ENCODE results near the gene OSBPL3.
"Not testable (repeated sequence)": the region's sequence is repeated elsewhere in the genome, so short reads cannot be mapped to it uniquely, and the experiment has no call there.

Gene OSBPL3

GRCh38 chr7:24812305-24812945, 167.6 kb downstream of the OSBPL3 start:
- in situ Hi-C loops (cut with MboI; ENCODE audit: low sequenced_read_pairs): no loop called here

- in situ Hi-C loops (cut with MboI; ENCODE audit: low sequenced_read_pairs): loop anchor here (10.0 kb wide), 1 partner anchor 266 kb away; no protein-coding TSS in a partner anchor
Measured at GRCh38 chr7:24808518-24808917, 171.5 kb downstream of the OSBPL3 start.

- in situ Hi-C loops (cut with MboI; ENCODE audit: low sequenced_read_pairs): loop anchor here (10.0 kb wide), 1 partner anchor 273 kb away; no protein-coding TSS in a partner anchor
Measured at GRCh38 chr7:24802300-24802699, 177.7 kb downstream of the OSBPL3 start.

GRCh38 chr7:24801883-24802282, 178.1 kb downstream of the OSBPL3 start:
- in situ Hi-C loops (cut with MboI; ENCODE audit: low sequenced_read_pairs): loop anchor here (10.0 kb wide), 1 partner anchor 273 kb away; no protein-coding TSS in a partner anchor

- in situ Hi-C loops (cut with MboI; ENCODE audit: low sequenced_read_pairs): loop anchor here (10.0 kb wide), 1 partner anchor 274 kb away; no protein-coding TSS in a partner anchor
Measured at GRCh38 chr7:24800667-24801066, 179.3 kb downstream of the OSBPL3 start.

- in situ Hi-C loops (cut with MboI; ENCODE audit: low sequenced_read_pairs): loop anchor here (10.0 kb wide), 1 partner anchor 275 kb away; no protein-coding TSS in a partner anchor
Measured at GRCh38 chr7:24800073-24800472, 179.9 kb downstream of the OSBPL3 start.

GRCh38 chr7:24799506-24799905, 180.5 kb downstream of the OSBPL3 start:
- in situ Hi-C loops (cut with MboI; ENCODE audit: low sequenced_read_pairs): no loop called here

- in situ Hi-C loops (cut with MboI; ENCODE audit: low sequenced_read_pairs): no loop called here
Measured at GRCh38 chr7:24798261-24798660, 181.7 kb downstream of the OSBPL3 start.

- in situ Hi-C loops (cut with MboI; ENCODE audit: low sequenced_read_pairs): no loop called here
Measured at GRCh38 chr7:24797270-24797669, 182.7 kb downstream of the OSBPL3 start.

- in situ Hi-C loops (cut with MboI; ENCODE audit: low sequenced_read_pairs): no loop called here
Measured at GRCh38 chr7:24795407-24795767, 184.6 kb downstream of the OSBPL3 start.

GRCh38 chr7:24794751-24795406, 185.1 kb downstream of the OSBPL3 start:
- in situ Hi-C loops (cut with MboI; ENCODE audit: low sequenced_read_pairs): not testable (repeated sequence)

GRCh38 chr7:24793982-24794648, 185.9 kb downstream of the OSBPL3 start:
- in situ Hi-C loops (cut with MboI; ENCODE audit: low sequenced_read_pairs): no loop called here

- in situ Hi-C loops (cut with MboI; ENCODE audit: low sequenced_read_pairs): no loop called here
Measured at GRCh38 chr7:24788961-24789576, 190.9 kb downstream of the OSBPL3 start.

- in situ Hi-C loops (cut with MboI; ENCODE audit: low sequenced_read_pairs): no loop called here
Measured at GRCh38 chr7:24788075-24788474, 191.9 kb downstream of the OSBPL3 start.

- in situ Hi-C loops (cut with MboI; ENCODE audit: low sequenced_read_pairs): no loop called here
Measured at GRCh38 chr7:24786941-24787340, 193.0 kb downstream of the OSBPL3 start.

GRCh38 chr7:24786306-24786705, 193.7 kb downstream of the OSBPL3 start:
- in situ Hi-C loops (cut with MboI; ENCODE audit: low sequenced_read_pairs): no loop called here

- in situ Hi-C loops (cut with MboI; ENCODE audit: low sequenced_read_pairs): no loop called here
Measured at GRCh38 chr7:24784277-24784676, 195.7 kb downstream of the OSBPL3 start.

GRCh38 chr7:24783698-24784097, 196.3 kb downstream of the OSBPL3 start:
- in situ Hi-C loops (cut with MboI; ENCODE audit: low sequenced_read_pairs): no loop called here

- in situ Hi-C loops (cut with MboI; ENCODE audit: low sequenced_read_pairs): no loop called here
Measured at GRCh38 chr7:24781106-24781505, 198.9 kb downstream of the OSBPL3 start.

GRCh38 chr7:24779283-24779655, 200.7 kb downstream of the OSBPL3 start:
- in situ Hi-C loops (cut with MboI; ENCODE audit: low sequenced_read_pairs): no loop called here

- in situ Hi-C loops (cut with MboI; ENCODE audit: low sequenced_read_pairs): no loop called here
Measured at GRCh38 chr7:24778543-24779282, 201.3 kb downstream of the OSBPL3 start.

Data from HL-60/S4 treated with retinoic acid at 250 ng/mL for 4 days and 3 days (cell line).